ENCODE data around the gene EXOSC7.

DNA sequence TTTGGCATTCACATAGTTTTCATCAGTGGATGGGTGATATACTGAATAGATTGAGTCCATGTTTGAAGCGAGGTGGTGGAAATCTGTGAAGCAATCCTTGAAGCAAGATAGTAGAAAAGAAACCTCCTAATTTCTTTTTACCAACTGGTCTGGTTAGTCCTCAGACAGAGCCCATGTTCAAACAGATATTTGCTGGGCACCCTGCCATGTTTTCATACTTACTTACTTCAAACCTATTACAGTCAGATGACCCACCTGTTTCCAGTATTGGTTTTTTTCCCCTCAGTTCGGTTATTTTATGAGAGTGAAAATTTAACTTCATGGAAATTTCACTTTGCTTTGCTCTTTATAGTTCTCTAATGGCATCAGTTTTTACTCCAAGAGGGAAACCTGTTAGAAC, 23.7 kb downstream of the EXOSC7 start:
- TF ChIP-seq EZH2phosphoT487 (conservative IDR thresholded peaks at IDR 0.05; ENCODE audit: low read length), result no peak
- TF ChIP-seq CTCF (IDR thresholded peaks at IDR 0.05; ENCODE audit: insufficient read depth, low read length, poor library complexity, severe bottlenecking), result no peak

Data from SU-DHL-6 (cell line).